Endothelial cell of coronary artery (primary cell): Measurements from ENCODE around the gene HOXB4. TPM values are rescaled to one million over a fixed set of nuclear protein-coding genes. Genes with fewer than 3 reads are reported as not detected.

Experiments
- total RNA-seq: library from RNA; depleted of rRNA; stranded (reverse); fragments of >200 nt; gene quantifications from 2 replicates; pipeline ENCODE4 v1.2.3, GENCODE V29; 2014

HOXB4 gene
- 4.9 and 6.0 TPM in 2 replicates for total RNA-seq

GRCh38 chr17:48577946-48578615 is at the start of gene HOXB4:
TSS of gene HOXB4 (minus strand) at chr17:48578350. CDS start at chr17:48578319, 31 bp downstream.

GRCh38 chr17:48626245-48627117 is 48.3 kb upstream of the HOXB4 start, which contains the start of gene HOXB9:
TSS of gene HOXB9 (minus strand) at chr17:48626358. CDS start at chr17:48626269, 89 bp downstream.

GRCh38 chr17:48615047-48615962 is 37.2 kb upstream of the HOXB4 start, which contains the start of gene HOXB8:
TSS of gene HOXB8 (minus strand) at chr17:48615292. CDS start at chr17:48614704, 588 bp downstream.

GRCh38 chr17:48610282-48611211 is 32.4 kb upstream of the HOXB4 start, which contains the start of gene HOXB7:
TSS of gene HOXB7 (minus strand) at chr17:48611017. CDS start at chr17:48610918, 99 bp downstream.

GRCh38 chr17:48604770-48605329 is 26.7 kb upstream of the HOXB4 start, which contains the start of gene HOXB6:
TSS of gene HOXB6 (minus strand) at chr17:48604986. CDS start at chr17:48598150, 6,836 bp downstream.

GRCh38 chr17:48593126-48593829 is 15.1 kb upstream of the HOXB4 start, which contains the start of gene HOXB5:
TSS of gene HOXB5 (minus strand) at chr17:48593779. CDS start at chr17:48593682, 97 bp downstream.

GRCh38 chr17:48589831-48590606 is 11.9 kb upstream of the HOXB4 start, which contains the start of gene HOXB3:
TSS of gene HOXB3 (minus strand) at chr17:48590241. CDS start at chr17:48552474, 37,767 bp downstream.

GRCh38 chr17:48545022-48545375 is 33.2 kb downstream of the HOXB4 start, which contains the start of gene HOXB2:
TSS of gene HOXB2 (minus strand) at chr17:48545109. CDS start at chr17:48544911, 198 bp downstream.

GRCh38 chr17:48530887-48531272 is 47.3 kb downstream of the HOXB4 start, which contains the start of gene HOXB1:
TSS of gene HOXB1 (minus strand) at chr17:48531011. CDS start at chr17:48530904, 107 bp downstream.

Other genes with a start within 250 kb of the HOXB4 start
- gene SKAP1, start 148.1 kb downstream of the HOXB4 start, total RNA-seq, result not detected in 2 replicates
- gene HOXB1, start 47.3 kb downstream of the HOXB4 start, total RNA-seq, result not detected in 2 replicates
- 4.3 and 4.8 TPM in 2 replicates for gene HOXB2, start 33.2 kb downstream of the HOXB4 start, total RNA-seq
- 9.1 and 12.2 TPM in 2 replicates for gene HOXB3, start 11.9 kb upstream of the HOXB4 start, total RNA-seq
- 0.09 TPM in 2 replicates for gene HOXB5, start 15.4 kb upstream of the HOXB4 start, total RNA-seq
- 1.3 and 2.8 TPM in 2 replicates for gene HOXB6, start 26.6 kb upstream of the HOXB4 start, total RNA-seq
- gene HOXB7, start 32.7 kb upstream of the HOXB4 start, total RNA-seq, result 0.90 and 2.2 TPM in 2 replicates
- gene HOXB8, start 36.9 kb upstream of the HOXB4 start, total RNA-seq, result not detected in 2 replicates
- gene HOXB9, start 48.0 kb upstream of the HOXB4 start, total RNA-seq, result not detected in 2 replicates
- not detected in 2 replicates for gene PRAC1, start 144.2 kb upstream of the HOXB4 start, total RNA-seq
- gene PRAC2, start 144.8 kb upstream of the HOXB4 start, total RNA-seq, result not detected in 2 replicates
- not detected in 2 replicates for gene HOXB13, start 150.4 kb upstream of the HOXB4 start, total RNA-seq
- not detected in 2 replicates for gene TTLL6, start 238.9 kb upstream of the HOXB4 start, total RNA-seq